Fibroblast of the aortic adventitia (primary cell): ENCODE measurements around the gene THSD7A. TPM values are rescaled to one million over a fixed set of nuclear protein-coding genes. Genes with fewer than 3 reads are reported as not detected.

Experiments
- DNase-seq: peaks from one replicate; pipeline ENCODE4 v3.0.0-alpha.2; 2010; ENCODE audit warnings: low read depth
- H3K4me3 ChIP-seq: 2 replicates; pipeline ENCODE4 v1.5.1; 2011; ENCODE audit warnings: low read depth, mild to moderate bottlenecking, control low read depth, low read length, moderate library complexity
- total RNA-seq: library from RNA; depleted of rRNA; stranded (reverse); fragments of >200 nt; gene quantifications from 2 replicates; pipeline ENCODE4 v1.2.3, GENCODE V29; 2012; ENCODE audit warnings: low replicate concordance
- TF ChIP-seq, protein P1 (sequence below): IDR thresholded peaks from 2 replicates; pipeline ENCODE4 v1.5.1; 2011; ENCODE audit warnings: mild to moderate bottlenecking, low read length, control low read depth, inconsistent platforms; ENCODE audit not compliant: insufficient read depth

THSD7A gene
- total RNA-seq, 1 donor, result 2.5 TPM

DNA sequence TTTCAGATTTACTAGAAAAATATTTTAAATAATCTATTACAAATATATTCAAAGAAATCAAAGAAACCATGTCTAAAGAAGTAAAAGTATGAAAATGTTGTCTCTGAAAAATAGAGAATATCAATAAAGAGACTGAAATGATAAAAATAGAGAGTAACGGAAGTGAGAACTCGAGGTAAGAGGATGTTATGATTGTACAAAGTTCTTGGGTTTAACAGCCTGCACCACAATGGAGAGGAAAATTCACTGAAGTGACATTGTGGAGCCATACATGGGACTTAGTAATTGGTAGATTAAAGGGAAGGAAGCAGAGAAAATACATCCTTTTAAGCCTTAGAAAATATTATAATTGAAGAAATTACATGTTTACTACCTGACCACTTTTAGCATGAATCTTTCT, 77.9 kb downstream of the THSD7A start:
- TF ChIP-seq, protein P1, sequence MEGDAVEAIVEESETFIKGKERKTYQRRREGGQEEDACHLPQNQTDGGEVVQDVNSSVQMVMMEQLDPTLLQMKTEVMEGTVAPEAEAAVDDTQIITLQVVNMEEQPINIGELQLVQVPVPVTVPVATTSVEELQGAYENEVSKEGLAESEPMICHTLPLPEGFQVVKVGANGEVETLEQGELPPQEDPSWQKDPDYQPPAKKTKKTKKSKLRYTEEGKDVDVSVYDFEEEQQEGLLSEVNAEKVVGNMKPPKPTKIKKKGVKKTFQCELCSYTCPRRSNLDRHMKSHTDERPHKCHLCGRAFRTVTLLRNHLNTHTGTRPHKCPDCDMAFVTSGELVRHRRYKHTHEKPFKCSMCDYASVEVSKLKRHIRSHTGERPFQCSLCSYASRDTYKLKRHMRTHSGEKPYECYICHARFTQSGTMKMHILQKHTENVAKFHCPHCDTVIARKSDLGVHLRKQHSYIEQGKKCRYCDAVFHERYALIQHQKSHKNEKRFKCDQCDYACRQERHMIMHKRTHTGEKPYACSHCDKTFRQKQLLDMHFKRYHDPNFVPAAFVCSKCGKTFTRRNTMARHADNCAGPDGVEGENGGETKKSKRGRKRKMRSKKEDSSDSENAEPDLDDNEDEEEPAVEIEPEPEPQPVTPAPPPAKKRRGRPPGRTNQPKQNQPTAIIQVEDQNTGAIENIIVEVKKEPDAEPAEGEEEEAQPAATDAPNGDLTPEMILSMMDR, result no peak
- no peak overlapping the region for H3K4me3 ChIP-seq
- DNase-seq, result no peak

DNA sequence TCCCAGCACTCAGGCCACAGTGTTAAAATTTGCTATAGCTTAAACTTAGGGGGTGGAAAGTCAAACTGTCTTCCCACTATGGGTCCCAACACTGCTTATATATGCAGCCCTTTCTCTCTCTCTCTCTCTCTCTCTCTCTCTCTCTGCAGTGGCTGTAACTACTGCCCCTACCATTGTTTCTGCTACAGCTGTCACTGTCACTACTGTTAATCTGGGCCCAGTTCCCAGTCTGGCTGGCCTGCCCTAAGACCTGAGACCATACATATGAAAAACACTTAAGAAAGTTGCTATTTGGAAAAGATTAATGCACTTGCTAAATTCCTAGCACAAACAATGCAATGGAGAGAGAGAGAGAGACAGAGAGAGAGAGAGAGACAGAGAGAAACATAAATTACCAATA, 78.6 kb downstream of the THSD7A start:
- TF ChIP-seq, protein P1, result no peak
- H3K4me3 ChIP-seq, result no peak overlapping the region

DNA sequence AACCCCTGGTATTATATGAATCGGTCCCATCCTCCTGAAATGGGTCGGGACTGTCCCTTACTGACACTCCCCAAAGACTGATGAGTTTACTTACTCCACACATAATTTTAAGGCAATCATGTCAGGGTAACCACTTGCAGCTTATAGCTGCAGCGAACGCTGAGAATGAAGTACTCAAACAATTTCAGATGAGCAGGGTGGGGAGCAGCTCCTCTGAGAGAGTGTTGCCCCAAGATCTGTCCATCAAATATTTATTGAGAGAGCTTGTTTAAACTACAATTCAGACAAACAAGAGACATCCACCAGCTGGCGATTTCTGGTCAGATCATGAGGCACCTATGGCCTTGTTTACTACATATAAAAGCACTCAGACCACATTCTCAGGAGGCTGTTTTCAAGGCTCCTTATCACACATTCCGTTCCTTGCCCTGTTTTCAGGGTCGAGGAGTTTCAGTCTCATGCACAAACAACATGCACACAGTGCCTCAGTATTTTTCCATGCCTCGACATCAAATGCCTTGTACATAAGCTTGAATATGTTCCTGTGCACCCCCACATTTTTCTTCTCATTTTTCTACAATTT, 80.1 kb downstream of the THSD7A start:
- no peak for DNase-seq
- no peak overlapping the region for H3K4me3 ChIP-seq
- TF ChIP-seq, protein P1, result no peak

More for the DNA sequence above, 78.6 kb downstream of the THSD7A start:
- DNase-seq, result no peak

DNA sequence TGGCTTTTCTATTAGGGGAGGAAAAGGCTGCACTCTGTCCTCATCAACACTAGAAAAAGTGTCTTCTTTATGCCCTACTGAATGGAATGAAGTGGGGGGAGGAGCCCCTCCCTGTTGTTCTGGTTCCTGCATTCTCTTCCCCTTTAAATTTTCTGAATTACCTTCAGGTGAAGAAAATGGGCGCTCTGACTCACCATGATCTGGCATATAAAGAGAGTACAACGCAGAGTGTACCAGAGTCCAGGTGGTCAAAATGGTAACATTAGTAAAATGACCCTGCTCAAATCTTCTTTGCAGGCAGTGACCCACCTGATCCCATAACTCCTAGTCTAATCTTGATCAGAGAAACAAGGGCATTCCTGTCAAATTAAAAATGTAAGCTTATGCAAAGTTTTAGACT, 80.7 kb downstream of the THSD7A start:
- TF ChIP-seq, protein P1, result no peak
- DNase-seq, result no peak
- no peak overlapping the region for H3K4me3 ChIP-seq

DNA sequence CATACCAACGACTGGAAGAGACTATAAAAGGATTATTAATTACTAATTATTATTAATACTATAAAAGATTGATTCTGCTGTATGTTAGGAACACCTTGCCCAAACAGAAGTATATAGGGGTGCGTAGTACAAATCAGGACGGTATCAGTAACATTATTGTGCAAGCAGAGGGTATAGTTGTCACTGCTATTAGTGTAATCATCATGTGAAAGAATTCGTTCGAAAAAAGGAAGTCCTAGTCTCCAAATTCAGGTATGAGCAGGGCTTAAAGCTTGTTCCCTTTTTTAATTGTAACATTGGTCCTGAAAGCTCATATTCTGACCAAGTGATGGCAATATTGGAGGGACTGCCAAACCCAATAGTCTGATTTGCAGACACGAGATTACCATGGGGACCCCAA, 81.8 kb downstream of the THSD7A start:
- no peak for DNase-seq
- H3K4me3 ChIP-seq, result no peak overlapping the region
- TF ChIP-seq, protein P1, result no peak

DNA sequence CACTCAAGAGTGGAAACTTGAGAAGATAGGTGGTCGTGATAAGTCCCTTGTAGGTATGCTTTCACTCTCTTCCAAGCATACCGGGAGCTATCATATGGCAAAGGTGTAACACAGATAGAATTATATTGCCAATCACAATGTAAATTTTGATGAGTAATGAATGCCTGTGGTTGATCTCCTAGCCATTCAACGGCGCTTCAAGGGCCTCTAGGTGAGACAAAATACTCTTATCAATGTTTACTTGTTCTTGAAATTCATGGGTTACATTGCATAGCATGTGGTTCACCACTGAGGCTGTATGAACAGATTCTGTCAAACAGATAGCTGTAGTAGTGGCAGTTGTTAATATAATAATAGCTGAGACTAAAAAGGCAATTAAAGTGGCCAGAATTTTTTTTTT, 82.4 kb downstream of the THSD7A start:
- no peak for DNase-seq

More for the DNA sequence above, 82.4 kb downstream of the THSD7A start:
- H3K4me3 ChIP-seq, result no peak overlapping the region
- TF ChIP-seq, protein P1, result no peak
